ENCODE measurements around the gene USHBP1. TPM values are rescaled to one million over a fixed set of nuclear protein-coding genes. Genes with fewer than 3 reads are reported as not detected.

The USHBP1 gene, protein sequence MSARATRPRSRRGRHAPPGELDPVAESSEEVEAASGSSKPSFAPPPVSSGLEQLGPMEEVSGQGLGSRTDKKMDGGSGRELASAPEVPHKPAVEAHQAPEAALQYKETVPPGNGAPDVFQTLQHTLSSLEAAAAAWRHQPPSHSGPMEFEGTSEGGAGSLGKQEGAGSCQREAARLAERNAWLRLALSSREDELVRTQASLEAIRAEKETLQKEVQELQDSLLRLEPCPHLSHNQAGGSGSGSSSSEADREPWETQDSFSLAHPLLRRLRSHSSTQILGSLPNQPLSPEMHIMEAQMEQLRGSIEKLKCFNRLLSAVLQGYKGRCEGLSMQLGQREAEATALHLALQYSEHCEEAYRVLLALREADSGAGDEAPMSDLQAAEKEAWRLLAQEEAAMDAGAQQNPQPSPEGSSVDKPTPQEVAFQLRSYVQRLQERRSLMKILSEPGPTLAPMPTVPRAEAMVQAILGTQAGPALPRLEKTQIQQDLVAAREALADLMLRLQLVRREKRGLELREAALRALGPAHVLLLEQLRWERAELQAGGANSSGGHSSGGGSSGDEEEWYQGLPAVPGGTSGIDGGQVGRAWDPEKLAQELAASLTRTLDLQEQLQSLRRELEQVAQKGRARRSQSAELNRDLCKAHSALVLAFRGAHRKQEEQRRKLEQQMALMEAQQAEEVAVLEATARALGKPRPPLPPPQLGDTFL
- 6.4 and 6.7 TPM in 2 replicates for total RNA-seq (2021)
- long read RNA-seq, transcript USHBP1-203 (12 exons, 2,136 nt), result minor isoform, 6 of 43 reads
- long read RNA-seq, transcript USHBP1-201 (13 exons, 3,335 nt), result major isoform, 17 of 43 reads
- long read RNA-seq, partial matches to known transcripts, result 1 of 43 reads
- long read RNA-seq, other reads (novel, unspliced or antisense), result 18 of 43 reads

DNA sequence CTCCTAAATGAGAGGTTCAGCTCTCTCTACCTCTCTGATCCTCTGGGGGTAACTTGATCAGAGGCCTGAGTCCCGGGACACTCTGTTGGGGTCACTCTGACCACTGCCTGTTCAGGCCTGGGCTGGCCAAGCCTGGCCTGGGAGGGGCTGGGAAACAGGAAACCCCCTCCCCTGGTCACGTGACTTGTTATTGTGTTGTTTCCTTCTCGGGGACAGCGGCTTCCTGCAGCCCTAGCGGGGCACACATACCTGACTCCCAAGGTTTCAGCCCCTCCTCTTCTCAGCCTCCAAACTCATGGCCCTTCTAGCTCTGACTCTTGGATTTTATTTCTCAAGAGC lies at the start of gene USHBP1:
TSS of gene USHBP1 (minus strand) at position 105 of the 339 bp plus-strand sequence. CDS start 446 bp downstream, outside the sequence.
- Histone ChIP-seq H3K9ac (ENCODE audit: extremely low read depth, insufficient read length, low read length) (peak within 1 kb of the TSS; percentile 51), H2BK120ac (ENCODE audit: low read depth, low read length, poor library complexity, severe bottlenecking) (no peak within 1 kb of the TSS), H3K14ac (ENCODE audit: insufficient read depth, low read length) (no peak within 1 kb of the TSS), H3K4me2 (ENCODE audit: insufficient read depth, insufficient read length, low read length) (peak within 1 kb of the TSS; percentile 16), H3K18ac (ENCODE audit: insufficient read length, low read depth, low read length) (peak within 1 kb of the TSS; percentile 82), H4K91ac (ENCODE audit: insufficient read length, low read depth, low read length) (peak within 1 kb of the TSS; percentile 78), H3T11ph (ENCODE audit: low read length) (no peak within 1 kb of the TSS), H3K23ac (ENCODE audit: insufficient read length, low read depth, low read length) (no peak within 1 kb of the TSS), H3K27me3 (ENCODE audit: insufficient read depth, low read length) (no peaks in the 10 kb centered on the region), H2BK5ac (ENCODE audit: insufficient read length, low read length) (no peak within 1 kb of the TSS), H4K20me1 (ENCODE audit: control insufficient read depth, insufficient read depth, insufficient read length) (no peaks in the 10 kb centered on the region), H3K4me1 (ENCODE audit: insufficient read depth, low read length) (peaks cover 4% of the 10 kb centered on the region; the same call in 1 of the 2 replicates), H3K27ac (ENCODE audit: insufficient read length, low read depth, low read length) (peak within 1 kb of the TSS; percentile 53), H3K79me2 (ENCODE audit: insufficient read depth, low read length) (no peaks in the 10 kb centered on the region), H3K9me3 (ENCODE audit: control insufficient read depth, low read depth, low read length) (peaks cover 3% of the 10 kb centered on the region), H3K56ac (ENCODE audit: insufficient read length, low read depth, low read length) (no peak within 1 kb of the TSS), H2BK20ac (ENCODE audit: low read depth, low read length, poor library complexity, severe bottlenecking) (no peak within 1 kb of the TSS), H4K8ac (replicated peaks; ENCODE audit: insufficient read length, low read depth, low read length) (no peak within 1 kb of the TSS), H2AK5ac (ENCODE audit: insufficient read length, low read length) (peak within 1 kb of the TSS; percentile 25), H2BK15ac (ENCODE audit: low read depth, low read length) (no peak within 1 kb of the TSS), H2AFZ (ENCODE audit: low read length) (no peak within 1 kb of the TSS), H4K5ac (ENCODE audit: insufficient read length, low read depth, low read length) (peak within 1 kb of the TSS; percentile 34), H2BK12ac (ENCODE audit: insufficient read length, low read depth, low read length) (peak within 1 kb of the TSS; percentile 69), H3K4ac (ENCODE audit: low read depth, low read length) (peak within 1 kb of the TSS; percentile 59), H3K79me1 (ENCODE audit: insufficient read depth, low read depth, low read length, poor library complexity, severe bottlenecking) (peaks cover 10% of the 10 kb centered on the region), H3K23me2 (ENCODE audit: insufficient read length, low read depth, low read length, poor library complexity, severe bottlenecking) (peaks cover 5% of the 10 kb centered on the region)
- WGBS (ENCODE audit: extremely low coverage, insufficient read length, low lambda C conversion rate), result no CpG with 5 or more reads among the region's 5 CpGs
- Mint-ChIP-seq H3K36me3 (ENCODE audit: insufficient read depth in 1 of 3, low read depth in 3 of 3) (peaks cover 2 to 9% (median 6%) of the 10 kb centered on the region in 3 experiments; a peak in 6 of 7 replicates), H3K27me3 (ENCODE audit: low read depth) (peaks cover 1% of the 10 kb centered on the region), H3K27ac (peak within 1 kb of the TSS; percentile 95 to 99 (median 96)), H3K9me3 (no peaks in the 10 kb centered on the region; a peak in 1 of 5 replicates), H3K4me3 (peak within 1 kb of the TSS; percentile 34 to 61; a peak in 4 of 5 replicates), H3K4me1 (peaks cover 18 to 33% of the 10 kb centered on the region in 2 experiments)
- TF ChIP-seq, protein P1, sequence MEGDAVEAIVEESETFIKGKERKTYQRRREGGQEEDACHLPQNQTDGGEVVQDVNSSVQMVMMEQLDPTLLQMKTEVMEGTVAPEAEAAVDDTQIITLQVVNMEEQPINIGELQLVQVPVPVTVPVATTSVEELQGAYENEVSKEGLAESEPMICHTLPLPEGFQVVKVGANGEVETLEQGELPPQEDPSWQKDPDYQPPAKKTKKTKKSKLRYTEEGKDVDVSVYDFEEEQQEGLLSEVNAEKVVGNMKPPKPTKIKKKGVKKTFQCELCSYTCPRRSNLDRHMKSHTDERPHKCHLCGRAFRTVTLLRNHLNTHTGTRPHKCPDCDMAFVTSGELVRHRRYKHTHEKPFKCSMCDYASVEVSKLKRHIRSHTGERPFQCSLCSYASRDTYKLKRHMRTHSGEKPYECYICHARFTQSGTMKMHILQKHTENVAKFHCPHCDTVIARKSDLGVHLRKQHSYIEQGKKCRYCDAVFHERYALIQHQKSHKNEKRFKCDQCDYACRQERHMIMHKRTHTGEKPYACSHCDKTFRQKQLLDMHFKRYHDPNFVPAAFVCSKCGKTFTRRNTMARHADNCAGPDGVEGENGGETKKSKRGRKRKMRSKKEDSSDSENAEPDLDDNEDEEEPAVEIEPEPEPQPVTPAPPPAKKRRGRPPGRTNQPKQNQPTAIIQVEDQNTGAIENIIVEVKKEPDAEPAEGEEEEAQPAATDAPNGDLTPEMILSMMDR (conservative IDR thresholded peaks at IDR 0.05), result no peak
- peak; percentile 88 for DNase-seq

Data from H9 (cell line).